Pancreas (tissue), 10 donors: ENCODE data around the gene CD93. TPM values are rescaled to one million over a fixed set of nuclear protein-coding genes. Genes with fewer than 3 reads are reported as not detected.
A peak's percentile ranks its signal among the peaks of the same experiment; 100 is the strongest.

Experiments used
- ATAC-seq, 4 donors: fragments of 200-7000 bp; cut with Tn5 transposase; one replicate each; pipeline versions ENCODE4 v1.8.0 to v1.9.1; 2020; ENCODE audit warnings: mild to moderate bottlenecking in 4 of 4, moderate library complexity in 4 of 4
- DNase-seq, 6 donors: peaks; one replicate each; pipeline ENCODE4 v3.0.0-alpha.2; 2020
- FAIRE-seq: peaks from 2 replicates; lab custom pipeline; 2012; peaks lifted over from hg19 to GRCh38; lab: Jason Lieb, UNC
- H3K27ac ChIP-seq, 4 donors: fragments of 200-600 bp; sonication (generic); 1 replicate in 3 of 4; 2 replicates in 1 of 4; pipeline versions ENCODE4 v1.5.0 to v1.8.0; 2020
- H3K27me3 ChIP-seq, 4 donors: fragments of 200-600 bp; one replicate each; pipeline ENCODE4 v1.8.0; 2021
- H3K36me3 ChIP-seq, 3 donors: fragments of 200-600 bp; sonication (generic) in 1 of 3; one replicate each; pipeline versions ENCODE4 v1.5.0 to v1.8.0; 2020 to 2021
- H3K4me1 ChIP-seq, 3 donors: fragments of 200-600 bp; one replicate each; pipeline ENCODE4 v1.8.0; 2021
- H3K4me3 ChIP-seq, 4 donors: fragments of 200-600 bp; sonication (generic) in 2 of 4; one replicate each; pipeline versions ENCODE4 v1.5.0 to v1.8.0; 2020 to 2021
- H3K9me3 ChIP-seq, 4 donors: fragments of 200-600 bp; one replicate each; pipeline ENCODE4 v1.8.0; 2021
- CTCF ChIP-seq, 4 donors: fragments of 200-600 bp; sonication (generic) in 3 of 4; IDR thresholded peaks; one replicate each; pipeline versions ENCODE4 v1.5.0 to v1.8.0; 2021; ENCODE audit warnings: antibody characterized with exemption in 4 of 4
- WGBS, 2 donors: extraction: QIAGEN DNeasy Blood & Tissue Kit; methylation state at CpG; one replicate each; pipeline ENCODE4 v1.1.7; 2013; 5-methylcytosine and 5-hydroxymethylcytosine counted together
- intact Hi-C, 3 donors: fragments of 100-400 bp; cut with DNase I; formaldehyde crosslinking; loops; one replicate each; pipeline versions ENCODE4 v1.11.1 to v1.14.2; 2022
- polyA plus RNA-seq, 2 donors: library from polyadenylated mRNA; stranded (reverse); fragments of 200-250 nt; gene quantifications; one replicate each; pipeline ENCODE4 v1.2.3, GENCODE V29; 2013
- total RNA-seq, 6 donors: library from RNA; stranded (reverse); fragmentation: NEBNext Ultra II Directional in 4 of 6; extraction: Animal tissue kit (Norgen Biotek cat#: 25700) in 4 of 6; gene quantifications; one replicate each; pipeline versions ENCODE4 v1.2.1 to v1.2.4, GENCODE V29; 2021 to 2023
- donor health status: healthy with polysubstance abuse.
- donor health status: DM: no; HTN: no; CAD: no; lungs with moderate emphysema.
- donor health status: DM: no; HTN: no; CAD: no.
- donor health status: control.
- donor health status: control.
- donor health status: Bipolar disorder and iron deficiency.
- donor health status: DM: yes; HTN: yes; CAD: no.
- donor health status: DM: no; HTN: no; CAD: no.
- donor health status: DM: no; HTN: no; CAD: no.
- donor health status: DM: yes; HTN: yes; CAD: no.

The CD93 gene
- total and polyA plus RNA-seq, 8 donors: 2.8 to 18.2 (median 6.0) TPM

GRCh38 chr20:23118144-23118543 is 32.0 kb upstream of the CD93 start:
- FAIRE-seq (no peak), DNase-seq (no peak), ATAC-seq (no peak)
- Histone ChIP-seq H3K27me3 (no peaks in the 10 kb centered on the region), H3K36me3 (no peaks in the 10 kb centered on the region), H3K4me3 (no peak overlapping the region), H3K27ac (no peak overlapping the region), H3K9me3 (no peaks in the 10 kb centered on the region), H3K4me1 (no peaks in the 10 kb centered on the region)
- intact Hi-C loops: no loop called here
- 82 to 89% methylated on average over 8 of the region's 8 CpGs for WGBS, 2 donors
- no peak for TF ChIP-seq CTCF (IDR thresholded peaks at IDR 0.05)

- H3K27ac ChIP-seq: no peak overlapping the region
- H3K27me3 ChIP-seq: no peaks in the 10 kb centered on the region
- 91 to 96% methylated on average over 8 of the region's 8 CpGs for WGBS, 2 donors
- H3K4me3 ChIP-seq: no peak overlapping the region
- no peak for TF ChIP-seq CTCF (IDR thresholded peaks at IDR 0.05)
- H3K4me1 ChIP-seq: no peaks in the 10 kb centered on the region
- no peaks in the 10 kb centered on the region for H3K36me3 ChIP-seq
- ATAC-seq: no peak
- no peak for DNase-seq
- intact Hi-C loops: no loop called here
- FAIRE-seq: no peak
- H3K9me3 ChIP-seq: no peaks in the 10 kb centered on the region
Observed at GRCh38 chr20:23117738-23118137, 31.6 kb upstream of the CD93 start.

- no peaks in the 10 kb centered on the region for H3K4me1 ChIP-seq
- intact Hi-C loops: no loop called here
- WGBS, 2 donors: 52% methylated on average over 10 of the region's 10 CpGs
- FAIRE-seq (no peak), ATAC-seq (peak; percentile 9 to 61 (median 26)), DNase-seq (no peak)
- peak overlapping the region in 1 of 4 donors; percentile 39 for H3K27ac ChIP-seq
- H3K36me3 ChIP-seq: no peaks in the 10 kb centered on the region
- H3K27me3 ChIP-seq: no peaks in the 10 kb centered on the region
- H3K9me3 ChIP-seq: no peaks in the 10 kb centered on the region
- no peak overlapping the region for H3K4me3 ChIP-seq
- TF ChIP-seq CTCF (IDR thresholded peaks at IDR 0.05): no peak
Observed at GRCh38 chr20:23116311-23117089, 30.4 kb upstream of the CD93 start.

GRCh38 chr20:23115822-23116221 is 29.7 kb upstream of the CD93 start:
- no peak for TF ChIP-seq CTCF (IDR thresholded peaks at IDR 0.05)
- peak; percentile 61 to 75 (median 63) for ATAC-seq
- WGBS, 2 donors: 49 to 53% methylated on average over 3 of the region's 3 CpGs

GRCh38 chr20:23114448-23115082 is 28.4 kb upstream of the CD93 start:
- Histone ChIP-seq H3K27ac (peak overlapping the region in 1 of 4 donors; percentile 41), H3K4me3 (no peak overlapping the region), H3K9me3 (no peaks in the 10 kb centered on the region), H3K36me3 (no peaks in the 10 kb centered on the region), H3K27me3 (no peaks in the 10 kb centered on the region), H3K4me1 (no peaks in the 10 kb centered on the region)
- 83 to 87% methylated on average over 8 of the region's 8 CpGs for WGBS, 2 donors
- TF ChIP-seq CTCF (IDR thresholded peaks at IDR 0.05): no peak
- DNase-seq (peak in 1 of 6 donors; percentile 30), FAIRE-seq (no peak), ATAC-seq (no peak)
- intact Hi-C loops: no loop called here

More at GRCh38 chr20:23115822-23116221, 29.7 kb upstream of the CD93 start:
- Histone ChIP-seq H3K4me1 (no peaks in the 10 kb centered on the region), H3K9me3 (no peaks in the 10 kb centered on the region), H3K4me3 (no peak overlapping the region), H3K27me3 (no peaks in the 10 kb centered on the region), H3K27ac (peak overlapping the region in 1 of 4 donors; percentile 41), H3K36me3 (no peaks in the 10 kb centered on the region)
- intact Hi-C loops: no loop called here
- FAIRE-seq (no peak), DNase-seq (no peak)
